HG03097 (cell line): ENCODE data around the gene CMIP.

Experiments
- ATAC-seq: cut with Tn5 transposase; IDR thresholded peaks from one replicate; pipeline ENCODE4 v1.9.1; 2021; ENCODE audit not compliant: unreplicated experiment, low FRiP score

CMIP gene

DNA sequence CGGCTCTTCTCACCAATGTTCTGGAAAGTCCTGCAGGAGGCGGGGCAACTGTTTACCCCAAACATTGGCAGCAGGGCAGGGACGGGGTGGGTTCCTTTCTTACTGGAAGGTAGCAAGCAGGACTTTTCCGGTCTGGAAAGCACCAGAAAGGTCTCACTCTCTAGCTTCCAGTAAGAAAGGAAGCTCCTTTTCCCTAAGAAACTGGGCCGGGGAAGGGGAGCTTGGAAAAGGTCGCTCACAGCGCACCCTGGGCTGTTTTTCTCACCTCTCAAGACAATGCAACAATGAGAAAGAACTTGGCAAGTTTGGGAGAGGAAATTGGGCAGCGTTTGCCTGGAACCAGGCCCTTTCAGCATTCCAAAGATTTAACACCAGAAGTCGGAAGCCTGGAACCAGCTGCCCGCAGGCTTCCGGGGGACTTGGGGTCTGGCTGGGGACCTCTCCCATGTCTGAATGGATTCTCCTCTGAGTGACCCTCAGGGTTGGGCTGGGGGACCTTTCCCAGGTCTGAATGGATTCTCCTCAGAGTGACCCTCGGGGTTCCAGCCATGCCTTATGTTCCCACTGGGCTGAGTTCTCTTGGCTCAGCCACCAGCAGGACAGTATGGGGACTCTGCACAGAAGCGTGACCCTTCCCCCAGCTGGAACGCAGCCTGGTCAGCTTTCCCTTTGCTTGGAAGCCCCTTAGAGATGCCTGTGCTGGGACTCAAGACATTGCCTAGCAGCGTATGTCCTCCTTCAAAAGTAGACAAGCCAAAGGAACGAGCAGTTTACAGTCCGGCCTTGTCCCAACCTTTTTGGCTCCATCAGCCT is 167.9 kb downstream of the CMIP start:
- no peak for ATAC-seq

DNA sequence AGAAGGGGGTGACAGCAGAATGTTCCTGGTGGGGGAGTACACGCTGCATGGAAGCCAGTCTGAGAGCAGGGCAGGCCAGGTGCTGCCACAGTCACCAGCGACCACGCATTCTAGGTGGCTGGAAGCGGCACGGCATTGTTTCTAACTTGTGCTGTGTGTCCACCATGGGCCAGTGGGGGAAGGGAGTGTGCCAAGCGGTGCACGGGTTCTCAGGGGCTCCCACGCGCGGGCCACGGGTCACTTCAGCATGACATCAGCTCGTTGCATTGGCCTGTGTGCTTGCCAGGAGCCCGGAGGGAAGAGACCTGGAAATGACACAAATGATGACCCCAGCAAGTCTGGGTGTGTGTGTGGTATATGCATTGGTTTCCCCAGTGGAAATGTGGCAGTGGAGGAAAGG is 169.6 kb downstream of the CMIP start:
- ATAC-seq = no peak

DNA sequence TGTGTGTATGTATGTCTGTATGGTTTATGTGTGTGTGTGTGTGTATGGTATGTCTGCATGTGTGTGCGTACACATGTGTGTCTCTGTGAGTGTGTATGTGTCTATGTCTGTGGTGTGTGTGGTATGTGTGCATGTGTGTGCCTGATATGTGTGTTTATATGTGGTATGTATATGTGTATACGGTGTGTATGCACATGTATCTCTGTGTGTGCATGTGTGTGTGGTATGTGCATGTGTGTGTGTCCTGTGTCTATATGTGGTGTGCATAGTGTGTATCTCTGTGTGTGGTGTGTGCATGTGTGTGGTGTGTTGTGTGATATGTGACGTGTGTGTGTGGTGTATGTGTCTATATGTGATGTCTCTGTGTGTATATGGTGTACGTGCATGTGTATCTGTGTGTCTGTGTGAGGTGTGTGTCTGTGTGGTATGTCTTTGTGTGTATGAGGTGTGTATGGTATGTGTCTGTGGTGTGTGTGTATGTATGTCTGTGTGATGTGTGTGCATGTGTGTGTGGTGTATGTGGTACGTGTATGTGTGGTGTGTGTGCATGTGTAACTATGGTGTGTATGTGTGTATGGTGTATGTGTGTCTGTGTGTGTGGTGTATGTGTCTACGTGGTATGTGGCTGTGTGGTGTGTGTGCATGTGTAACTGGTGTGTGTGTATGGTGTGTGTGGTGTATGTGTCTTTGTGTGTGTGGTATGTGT is 170.2 kb downstream of the CMIP start:
- ATAC-seq = no peak

DNA sequence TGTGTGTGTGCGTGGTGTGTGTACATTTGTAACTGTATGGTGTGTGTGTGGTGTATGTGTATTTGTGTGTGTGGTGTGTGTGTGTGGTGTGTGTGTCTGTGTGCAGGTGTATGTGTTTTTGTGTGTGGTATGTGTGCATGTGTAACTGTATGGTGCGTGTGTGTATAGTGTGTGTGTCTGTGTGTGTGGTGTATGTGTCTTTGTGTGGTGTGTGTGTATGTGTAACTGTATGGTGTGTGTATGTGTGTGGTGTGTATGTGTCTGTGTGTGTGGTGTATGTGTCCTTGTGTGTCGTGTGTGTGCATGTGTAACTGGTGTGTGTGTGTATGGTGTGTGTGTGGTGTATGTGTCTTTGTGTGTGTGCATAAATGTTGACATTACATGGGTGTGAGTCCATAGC is 170.8 kb downstream of the CMIP start:
- no peak for ATAC-seq

DNA sequence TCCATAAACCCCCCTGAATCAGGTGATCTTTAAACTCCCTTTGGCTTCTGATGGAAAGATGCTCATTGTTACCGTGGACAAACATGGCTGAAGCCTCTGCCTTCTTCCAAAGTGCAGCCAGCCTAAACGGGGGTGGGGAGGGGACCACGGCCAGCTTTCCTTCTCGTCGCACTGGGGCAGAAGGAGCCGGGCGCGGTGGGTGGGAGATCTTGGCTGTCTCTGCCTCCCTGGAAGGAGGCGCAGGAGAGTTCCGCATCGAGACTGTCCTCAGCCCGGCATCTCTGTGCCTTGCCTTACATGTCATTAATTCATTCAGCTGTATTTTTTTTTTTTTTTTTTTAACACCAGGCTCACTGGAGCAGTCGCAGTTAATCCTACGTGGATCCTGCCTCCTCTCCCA is 171.2 kb downstream of the CMIP start:
- no peak for ATAC-seq

DNA sequence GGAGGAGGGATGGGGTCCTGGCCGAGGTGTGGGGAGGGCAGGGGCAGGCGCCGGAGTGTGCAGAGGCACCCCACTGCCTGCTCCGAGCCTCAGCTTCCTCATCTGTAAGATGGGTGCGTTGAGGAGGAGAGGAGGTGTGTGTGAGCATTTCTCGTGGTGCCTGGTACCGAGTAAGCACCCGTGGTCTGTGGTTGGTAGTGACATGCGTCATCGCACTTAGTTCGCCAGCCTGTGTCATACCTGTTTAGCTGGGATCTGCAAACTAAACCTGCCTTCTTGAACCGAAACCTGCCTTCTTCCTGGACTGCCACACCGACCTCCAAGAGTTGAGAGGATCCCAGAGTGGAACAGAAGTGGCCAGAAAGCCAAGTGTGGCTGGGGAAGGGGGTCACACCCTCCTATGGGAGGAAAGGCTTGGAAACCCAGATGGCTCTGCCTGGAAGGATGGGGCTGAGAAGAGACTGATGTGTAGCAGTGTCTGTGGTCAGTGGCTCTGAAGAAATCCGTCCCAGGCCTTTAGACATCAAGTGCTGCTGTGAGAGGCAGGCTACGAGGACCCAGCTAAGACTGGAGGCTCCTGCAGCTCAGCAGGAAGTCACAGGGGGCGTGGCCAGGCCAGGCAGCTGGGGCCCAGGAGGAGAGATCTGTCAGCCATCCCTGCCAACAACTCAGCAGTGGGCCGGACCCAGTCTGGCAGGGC is 171.9 kb downstream of the CMIP start:
- peak; percentile 68 for ATAC-seq

DNA sequence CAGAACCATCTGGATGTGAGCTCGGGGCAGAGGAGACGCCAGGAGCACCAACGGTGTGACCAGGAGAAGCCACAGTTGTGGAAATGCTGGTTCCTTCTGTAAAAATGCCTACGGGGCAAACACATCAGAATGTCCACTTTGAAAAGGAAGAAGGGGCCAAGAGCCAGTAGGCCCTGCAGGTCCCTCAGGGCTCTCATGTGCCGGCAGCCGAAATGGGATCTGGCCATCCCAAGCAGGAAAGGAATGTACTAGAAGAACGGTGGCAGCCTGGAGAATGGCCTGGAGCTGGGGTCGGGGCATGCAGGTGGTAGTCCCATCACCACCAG is 172.4 kb downstream of the CMIP start:
- no peak for ATAC-seq

DNA sequence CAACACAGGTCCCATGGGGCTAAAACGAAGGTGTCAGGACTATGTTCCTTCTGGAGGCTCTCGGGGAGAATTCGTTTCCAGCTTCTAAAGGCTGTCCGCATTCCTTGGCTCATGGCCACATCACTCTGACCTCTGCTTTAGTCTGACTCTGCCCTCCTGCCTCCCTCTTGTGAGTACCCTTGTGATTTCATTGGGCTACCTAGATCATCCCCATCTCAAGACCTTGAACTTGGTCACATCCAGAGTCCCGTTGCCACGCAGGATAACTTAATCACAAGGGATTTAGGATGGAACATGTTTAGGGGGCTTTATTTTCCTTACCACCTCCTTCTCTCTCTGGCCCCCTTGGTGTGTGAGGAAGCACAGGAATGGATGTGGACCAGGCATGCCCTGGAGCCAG is 173.6 kb downstream of the CMIP start:
- ATAC-seq = no peak

DNA sequence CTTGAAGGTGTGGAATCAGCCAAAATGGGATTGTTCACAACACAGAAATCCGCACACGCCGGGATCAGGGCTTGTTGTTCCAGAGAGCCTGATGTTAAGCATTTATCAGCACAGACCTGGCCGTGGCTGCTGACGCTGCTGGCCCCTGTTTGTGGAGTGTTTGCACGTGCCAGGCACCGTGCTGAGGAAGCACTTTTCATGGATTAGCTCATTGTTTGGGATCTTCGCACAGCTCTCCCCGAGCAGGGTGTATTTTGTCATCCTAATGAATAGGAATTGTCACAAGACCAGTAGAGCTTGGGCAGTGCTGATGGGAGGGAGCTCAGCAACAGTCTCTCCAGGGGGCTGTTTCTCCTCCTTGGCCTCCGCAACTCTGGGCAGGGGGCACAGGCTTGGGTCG is 174.1 kb downstream of the CMIP start:
- no peak for ATAC-seq

DNA sequence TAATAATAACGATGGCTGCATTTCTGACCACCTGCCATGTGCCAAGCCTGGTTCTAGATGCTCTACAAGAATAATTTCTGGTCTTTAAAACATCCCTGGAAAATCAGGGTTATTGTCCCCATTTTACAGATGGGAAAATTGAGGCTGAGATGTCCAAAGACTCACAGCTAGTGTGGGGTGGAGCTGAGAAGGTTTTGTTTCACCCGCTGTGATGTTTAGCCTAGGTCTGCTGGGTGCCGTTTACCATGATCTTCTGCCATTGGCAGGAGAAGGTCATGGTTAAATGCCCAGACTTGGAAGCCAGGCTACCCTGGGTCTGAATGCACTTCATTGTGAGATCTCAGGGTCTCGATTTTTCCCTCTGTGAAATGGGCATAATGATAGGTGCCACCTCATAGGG is 175.4 kb downstream of the CMIP start:
- no peak for ATAC-seq

DNA sequence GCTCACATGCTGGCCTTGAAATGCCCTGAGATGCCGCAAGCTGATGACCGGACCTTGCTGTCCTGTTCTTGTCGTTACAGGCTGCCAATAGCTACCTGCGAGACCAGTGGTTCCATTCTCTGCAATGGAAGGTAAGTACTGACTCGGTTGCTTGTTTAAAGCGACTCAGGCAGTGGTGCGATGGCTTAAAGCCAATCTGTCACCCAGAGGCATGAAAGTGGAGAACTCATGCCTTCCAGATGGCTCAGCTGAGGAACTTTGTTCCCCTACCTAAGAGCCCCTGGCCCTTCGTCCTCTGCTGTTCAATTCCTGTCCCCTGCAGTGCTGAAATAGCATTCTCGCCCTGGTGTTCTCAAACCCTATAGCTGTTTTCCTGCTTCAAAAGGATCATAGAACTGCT is 176.2 kb downstream of the CMIP start:
- no peak for ATAC-seq

DNA sequence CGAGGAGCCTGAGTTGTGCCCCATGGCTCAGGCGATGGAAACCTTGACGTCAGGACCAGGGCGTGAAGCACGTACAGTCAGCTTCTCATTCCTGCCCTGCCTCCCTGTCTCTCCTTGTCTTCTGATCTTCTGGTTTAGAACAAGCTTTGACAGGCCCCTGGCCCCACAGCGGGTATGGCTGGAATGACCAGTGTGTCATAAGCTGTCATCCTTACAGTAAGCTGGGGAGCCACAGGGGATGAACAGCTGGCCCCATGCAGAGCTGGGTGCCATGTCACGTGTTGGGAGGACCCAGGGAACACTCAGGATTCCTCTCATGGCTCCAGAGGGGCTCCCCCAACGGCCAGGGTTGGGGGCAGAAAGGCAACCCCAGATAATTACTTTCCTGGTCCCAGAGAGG is 176.9 kb downstream of the CMIP start:
- ATAC-seq = no peak

DNA sequence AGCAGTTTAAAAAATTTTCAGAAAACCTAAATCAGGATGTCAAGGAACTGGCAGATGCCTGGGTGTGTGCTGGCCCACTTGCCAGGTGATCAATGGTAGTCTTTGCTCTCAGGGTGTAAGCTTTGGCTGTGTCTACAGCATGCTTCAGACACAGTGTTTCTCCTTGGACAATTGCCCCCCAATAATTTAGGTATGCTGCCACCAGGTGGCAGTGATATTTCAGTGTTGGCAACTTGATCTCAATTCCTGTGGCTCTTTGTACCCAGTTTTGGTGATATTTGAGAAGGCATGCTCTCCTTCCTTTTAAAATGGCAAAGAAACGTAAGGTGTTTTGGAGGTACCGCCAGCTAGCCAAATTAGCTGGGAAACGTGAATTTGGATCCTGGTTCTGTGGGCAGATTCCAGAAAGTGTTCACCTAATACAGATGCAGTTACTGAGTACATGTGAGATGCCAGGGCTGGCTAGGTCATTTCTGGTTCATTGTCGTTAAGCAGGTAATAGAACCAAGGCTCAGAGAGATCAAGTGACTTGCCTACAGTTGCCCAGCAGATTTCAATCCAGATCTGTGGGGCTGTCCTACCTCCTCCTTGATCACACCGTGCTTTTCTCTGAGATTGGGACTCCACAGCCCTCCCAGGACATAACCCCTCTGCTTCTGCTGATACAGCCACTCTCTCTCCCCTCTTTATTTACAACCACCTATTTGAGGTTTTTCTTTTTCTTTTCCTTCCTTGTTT is 178.9 kb downstream of the CMIP start:
- no peak for ATAC-seq

DNA sequence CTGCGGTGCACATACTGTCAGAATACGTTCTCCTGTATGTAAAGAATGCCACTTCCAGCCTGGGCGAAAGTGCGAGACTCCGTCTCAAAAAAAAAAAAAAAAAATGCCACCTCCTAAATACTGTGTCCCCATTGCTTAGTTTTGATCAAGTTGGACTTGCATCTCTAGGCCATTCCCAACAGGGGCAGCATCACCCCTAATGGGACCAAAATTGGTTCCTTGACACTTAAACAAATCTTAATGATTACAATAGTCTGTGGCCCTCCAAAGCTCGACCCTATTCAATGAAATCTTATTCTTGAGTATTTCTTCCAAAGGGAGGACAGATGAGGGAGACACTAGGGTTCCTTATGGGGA is 179.8 kb downstream of the CMIP start:
- ATAC-seq = no peak

DNA sequence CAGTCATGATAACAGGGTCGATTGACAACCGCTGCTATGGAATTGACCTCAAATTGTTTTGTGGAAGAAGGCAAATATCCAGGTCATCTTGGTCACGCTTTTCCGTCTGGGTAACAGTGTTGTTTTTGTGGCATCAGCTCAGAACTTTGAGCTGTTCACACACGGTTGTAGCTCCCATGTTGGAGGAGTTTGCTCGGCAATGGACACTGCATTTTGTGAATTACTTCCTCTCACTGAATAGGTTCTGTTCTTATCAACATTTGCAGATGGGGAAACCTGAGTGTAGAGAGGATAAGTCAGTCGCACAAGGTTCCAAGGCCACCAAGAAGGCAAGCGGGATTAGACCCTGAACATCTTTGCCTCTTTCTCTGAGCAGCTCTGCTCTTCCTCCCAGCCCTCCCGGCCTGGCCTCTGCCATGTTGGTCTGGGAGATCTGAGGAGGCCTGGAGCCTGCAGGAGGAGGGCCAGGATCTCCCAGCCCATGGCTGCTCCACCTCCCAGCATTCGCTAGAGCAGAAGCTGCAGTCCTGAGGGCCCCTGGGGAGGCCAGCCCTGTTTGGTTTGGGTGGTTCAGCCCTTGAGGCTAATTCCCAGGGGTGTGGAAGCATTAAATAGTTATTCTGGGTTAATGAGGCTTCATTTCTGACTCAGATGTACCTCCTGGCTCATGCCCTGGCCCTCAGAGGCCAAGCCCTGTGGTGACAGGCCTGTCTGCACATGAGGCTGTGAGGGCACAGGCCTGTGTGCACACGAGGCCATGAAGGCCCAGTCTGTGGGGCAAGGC is 180.3 kb downstream of the CMIP start:
- no peak for ATAC-seq

DNA sequence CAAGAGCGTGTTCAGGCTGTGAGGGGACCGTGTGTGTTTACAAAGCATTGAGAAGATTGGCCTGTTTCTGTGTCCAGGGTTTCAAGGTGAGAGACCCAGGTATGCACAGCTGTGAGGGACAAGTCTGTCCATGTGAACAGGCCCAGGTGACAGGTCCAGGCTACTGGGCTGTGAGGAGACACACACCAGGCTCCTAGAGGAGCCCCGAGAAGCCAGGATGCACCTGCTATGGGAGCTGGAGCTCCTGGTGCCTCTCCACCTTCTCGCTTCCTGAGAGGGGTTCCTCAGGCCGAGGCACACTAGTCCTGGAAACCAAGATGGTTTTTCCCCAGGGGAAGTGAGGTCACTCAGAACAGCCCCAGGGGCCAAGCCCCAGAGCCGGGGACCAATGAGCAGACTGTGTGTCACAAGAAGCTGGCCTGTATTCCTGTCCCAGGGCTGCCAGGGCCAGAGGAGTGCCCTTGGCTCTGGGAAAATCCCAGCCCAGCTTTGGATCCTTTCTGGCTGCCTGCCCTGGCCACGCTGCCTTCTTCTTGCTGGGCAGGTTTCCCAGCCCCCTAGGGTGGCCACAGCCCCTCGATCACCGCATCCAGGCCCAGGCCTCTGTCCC is 181.0 kb downstream of the CMIP start:
- no peak for ATAC-seq

DNA sequence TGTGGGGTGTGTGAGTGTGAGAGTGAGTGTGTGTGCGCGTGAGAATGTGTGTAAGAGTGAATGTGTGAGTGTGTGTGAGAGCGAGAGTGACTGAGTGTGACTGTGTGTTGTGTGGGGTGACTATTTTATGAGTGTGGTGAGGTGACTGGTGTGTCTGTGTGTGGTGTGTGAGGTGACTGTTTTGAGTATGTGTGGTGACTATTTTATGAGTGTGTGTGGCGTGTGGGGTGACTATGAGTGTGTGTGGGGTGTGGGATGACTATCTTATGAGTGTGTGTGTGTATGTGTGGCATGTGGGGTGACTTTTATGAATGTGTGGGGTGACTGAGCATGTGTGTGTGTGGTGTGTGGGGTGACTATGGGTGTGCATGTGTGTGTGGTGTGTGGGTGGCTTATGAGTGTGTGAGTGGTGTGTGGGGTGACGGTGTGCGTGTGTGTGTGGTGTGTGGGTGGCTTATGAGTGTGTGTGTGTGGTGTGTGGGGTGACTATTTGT is 181.6 kb downstream of the CMIP start:
- no peak for ATAC-seq

DNA sequence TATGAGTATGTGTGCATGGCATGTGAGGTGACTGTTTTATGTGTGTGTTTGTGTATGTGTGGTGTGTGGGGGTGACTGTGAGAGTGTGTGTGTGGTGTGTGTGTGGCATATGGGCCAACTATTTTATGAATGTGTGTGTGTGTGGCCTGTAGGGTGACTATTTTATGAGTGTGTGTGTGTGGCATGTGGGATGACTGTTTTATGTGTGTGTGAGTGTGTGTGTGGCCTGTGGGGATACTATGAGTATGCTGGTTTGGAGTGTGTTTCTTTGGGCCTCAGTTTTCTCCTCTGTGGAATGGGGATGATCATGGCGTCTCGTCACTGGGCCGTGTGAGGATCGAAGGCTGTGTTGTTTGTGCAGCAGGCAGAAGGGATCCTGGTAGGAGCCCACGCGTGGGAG is 182.4 kb downstream of the CMIP start:
- no peak for ATAC-seq

DNA sequence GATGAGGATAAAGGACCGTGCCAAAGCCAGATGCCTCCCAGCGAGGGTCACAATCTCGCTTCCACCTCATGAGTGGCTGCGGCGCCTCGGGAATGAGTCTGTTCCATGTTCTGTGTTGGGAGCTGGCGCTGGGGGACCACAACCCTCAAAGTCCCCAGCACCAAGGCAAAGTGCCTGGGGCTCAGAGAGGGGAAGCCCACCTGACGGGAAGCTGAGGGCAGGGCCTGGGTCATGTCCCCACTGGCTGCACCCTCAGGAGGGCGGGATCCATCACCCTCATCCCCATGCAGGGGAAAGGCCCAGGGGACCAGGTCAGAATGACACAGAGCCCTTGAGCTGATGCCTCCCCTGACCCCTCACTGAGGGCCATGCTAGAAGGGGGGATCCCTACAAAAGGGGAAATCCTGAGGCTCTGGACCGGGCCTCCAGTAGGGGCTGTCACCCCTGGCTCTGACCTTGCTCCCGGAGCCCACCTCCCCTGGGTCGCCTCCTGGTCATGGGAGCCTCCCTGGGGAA is 183.2 kb downstream of the CMIP start:
- ATAC-seq = no peak
